HG02885 (cell line): ENCODE measurements around the gene NCKAP5.

Source experiments
- ATAC-seq: cut with Tn5 transposase; IDR thresholded peaks from one replicate; pipeline ENCODE4 v1.9.1; 2021; ENCODE audit warnings: mild to moderate bottlenecking; ENCODE audit not compliant: unreplicated experiment, poor library complexity

NCKAP5 gene

GRCh38 chr2:133312038-133312729, 256.1 kb downstream of the NCKAP5 start:
- ATAC-seq = no peak

DNA sequence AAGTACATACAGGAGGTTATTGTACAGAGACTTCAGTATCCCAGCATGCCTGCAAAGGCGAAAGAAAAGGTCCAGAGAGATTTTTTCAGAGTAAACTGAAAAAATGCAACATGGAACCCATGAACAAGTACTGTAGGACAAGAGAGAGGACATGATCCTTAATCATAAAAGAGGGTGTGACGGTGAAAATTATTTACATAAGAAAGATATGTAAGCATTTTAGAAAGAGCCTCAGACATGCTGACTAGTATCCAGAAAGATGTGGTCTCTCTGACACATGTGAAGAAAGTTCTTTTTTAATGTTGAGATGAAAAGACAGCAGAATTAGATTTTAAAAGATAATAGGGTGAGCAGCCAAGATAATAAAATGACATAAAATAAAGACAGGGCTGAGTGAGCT, 262.0 kb downstream of the NCKAP5 start:
- no peak for ATAC-seq

DNA sequence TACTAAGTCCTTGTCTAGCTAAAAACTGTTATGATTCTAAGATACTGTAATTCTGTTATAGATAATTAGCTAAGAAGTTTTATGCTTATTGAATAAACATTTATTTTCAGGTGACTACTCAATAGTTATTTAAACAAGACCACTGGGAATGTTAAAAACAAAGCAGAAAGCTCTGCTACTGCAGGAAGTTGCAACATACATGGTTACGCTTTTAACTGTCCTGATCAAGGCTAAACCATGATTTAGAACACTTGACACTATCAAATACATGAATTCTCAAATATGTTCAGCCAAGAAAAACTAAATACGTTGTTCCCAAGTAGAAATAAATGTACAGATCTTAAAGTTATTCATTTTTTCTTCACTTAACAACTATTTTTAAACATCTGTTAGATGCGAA, 263.9 kb downstream of the NCKAP5 start:
- no peak for ATAC-seq

- ATAC-seq = no peak
These were observed 265.1 kb downstream of the NCKAP5 start for GRCh38 chr2:133303150-133303549.

- no peak for ATAC-seq
These were observed 271.9 kb downstream of the NCKAP5 start for GRCh38 chr2:133296401-133296800.

- ATAC-seq = no peak
These were observed 274.5 kb downstream of the NCKAP5 start for GRCh38 chr2:133293544-133294353.

GRCh38 chr2:133292259-133292658, 276.0 kb downstream of the NCKAP5 start:
- ATAC-seq = no peak

DNA sequence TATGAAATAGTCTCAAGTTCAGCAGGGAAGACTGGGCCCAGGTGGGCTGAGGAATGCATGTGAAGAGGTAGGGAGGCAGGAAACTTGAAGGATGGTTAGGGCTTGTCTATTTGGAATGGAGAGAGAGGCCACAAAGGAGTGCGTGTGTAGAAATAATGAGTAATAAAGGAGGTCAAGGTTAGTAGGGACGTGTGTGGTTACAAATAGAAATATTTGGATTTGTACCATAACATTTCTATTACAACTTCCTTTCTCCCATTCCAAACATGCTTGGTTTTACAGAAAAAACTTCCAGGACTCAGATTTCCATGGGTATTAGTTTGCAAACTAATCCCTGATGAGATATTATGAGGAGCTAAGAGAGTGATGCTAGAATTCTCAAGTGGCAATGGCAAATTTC, 280.6 kb downstream of the NCKAP5 start:
- no peak for ATAC-seq

DNA sequence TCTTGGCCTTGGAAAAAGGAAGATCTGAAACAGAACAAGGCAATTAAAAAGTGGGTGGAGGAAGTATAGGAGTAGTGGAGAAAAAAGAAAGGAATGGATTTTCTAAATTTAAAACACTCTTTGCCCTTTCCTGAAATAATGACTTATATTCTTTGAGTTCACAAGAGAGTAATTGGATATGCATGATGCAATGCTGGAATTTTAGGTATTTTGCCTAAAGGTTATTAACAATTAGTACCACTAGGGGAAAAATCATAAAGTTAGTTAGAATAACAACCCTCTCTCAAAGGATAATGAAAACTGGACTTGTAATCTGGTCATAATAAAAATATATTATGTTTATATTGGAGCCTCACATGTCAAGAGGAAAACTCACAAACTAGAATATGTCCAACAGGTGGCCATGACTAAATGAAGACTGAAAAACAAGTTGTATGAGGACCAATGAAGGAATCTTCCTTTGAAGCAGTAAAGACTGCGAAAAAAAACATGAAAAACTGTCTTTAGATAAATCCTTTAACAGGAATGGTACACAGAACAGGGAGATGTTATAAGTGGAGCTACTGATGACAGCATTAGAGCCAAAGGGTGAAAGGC, 281.8 kb downstream of the NCKAP5 start:
- no peak for ATAC-seq

GRCh38 chr2:133273031-133273430, 295.2 kb downstream of the NCKAP5 start:
- ATAC-seq = no peak

DNA sequence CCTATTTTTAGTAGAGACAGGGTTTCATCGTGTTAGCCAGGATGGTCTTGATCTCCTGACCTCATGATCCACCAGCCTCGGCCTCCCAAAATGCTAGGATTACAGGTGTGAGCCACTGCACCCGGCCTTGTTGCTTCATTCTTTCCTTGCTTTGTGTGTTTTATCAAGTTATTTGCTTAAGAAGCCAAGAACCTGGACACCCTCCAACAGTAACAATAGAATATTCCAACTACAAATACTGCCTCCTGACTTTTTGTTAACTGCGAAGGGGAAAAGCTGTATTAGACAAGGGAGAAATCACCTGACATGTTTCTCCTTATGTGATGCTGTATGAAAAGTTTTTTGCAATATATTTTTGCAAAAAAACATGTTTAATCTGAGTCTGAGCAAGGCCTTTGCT, 297.2 kb downstream of the NCKAP5 start:
- no peak for ATAC-seq

DNA sequence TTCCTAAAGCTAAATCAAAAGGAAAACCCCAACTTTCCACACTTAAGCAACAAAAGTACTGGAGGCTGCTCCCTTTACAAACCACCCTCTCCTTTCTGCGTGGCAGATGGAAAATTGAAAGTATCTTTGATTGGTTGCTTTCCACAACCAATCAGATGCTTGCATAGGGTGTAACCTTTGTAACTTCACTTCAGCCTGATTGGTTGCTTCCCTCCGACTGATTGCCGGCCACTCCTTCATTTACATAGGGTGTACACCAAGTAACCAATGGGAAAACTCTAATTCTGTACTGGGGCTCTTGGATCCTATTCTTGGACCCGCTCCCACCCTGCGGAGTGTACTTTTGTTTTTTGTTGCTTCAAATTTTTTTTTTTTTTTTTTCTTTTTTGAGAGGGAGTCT, 297.7 kb downstream of the NCKAP5 start:
- no peak for ATAC-seq

DNA sequence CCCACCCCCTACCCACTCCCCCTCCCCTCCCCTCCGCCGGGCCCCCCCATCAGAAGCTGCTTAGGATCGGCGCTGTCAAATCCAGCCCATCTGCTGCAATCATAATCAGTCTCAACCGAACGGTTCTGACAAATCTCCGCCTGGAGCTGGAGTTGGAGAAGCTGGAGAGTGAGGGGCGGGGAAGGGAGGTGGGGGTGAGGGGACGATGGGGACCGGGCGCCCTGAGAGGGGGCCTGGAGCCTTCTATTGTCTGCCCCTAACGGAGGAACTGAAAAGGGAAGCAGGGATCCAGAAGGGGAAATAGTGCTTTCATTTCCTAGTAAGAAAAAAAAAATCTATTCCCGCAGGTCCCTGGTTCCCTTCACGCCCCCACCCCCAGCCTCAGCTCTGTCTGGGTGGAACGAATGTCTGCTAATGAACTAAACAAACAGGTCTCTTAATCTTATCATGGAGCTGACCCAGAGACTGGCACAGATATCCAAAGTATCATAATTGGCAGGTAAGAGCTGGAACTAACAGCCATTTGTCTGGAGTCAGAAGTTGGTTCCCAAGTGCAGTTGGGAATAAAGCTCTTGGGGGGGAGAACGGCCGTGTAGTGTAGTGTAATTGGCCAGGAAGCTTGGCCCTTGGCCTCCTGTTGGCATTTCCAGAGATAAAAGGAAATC, 301.2 kb downstream of the NCKAP5 start:
- no peak for ATAC-seq

- ATAC-seq = no peak
These were observed 302.0 kb downstream of the NCKAP5 start for GRCh38 chr2:133266041-133266925.

DNA sequence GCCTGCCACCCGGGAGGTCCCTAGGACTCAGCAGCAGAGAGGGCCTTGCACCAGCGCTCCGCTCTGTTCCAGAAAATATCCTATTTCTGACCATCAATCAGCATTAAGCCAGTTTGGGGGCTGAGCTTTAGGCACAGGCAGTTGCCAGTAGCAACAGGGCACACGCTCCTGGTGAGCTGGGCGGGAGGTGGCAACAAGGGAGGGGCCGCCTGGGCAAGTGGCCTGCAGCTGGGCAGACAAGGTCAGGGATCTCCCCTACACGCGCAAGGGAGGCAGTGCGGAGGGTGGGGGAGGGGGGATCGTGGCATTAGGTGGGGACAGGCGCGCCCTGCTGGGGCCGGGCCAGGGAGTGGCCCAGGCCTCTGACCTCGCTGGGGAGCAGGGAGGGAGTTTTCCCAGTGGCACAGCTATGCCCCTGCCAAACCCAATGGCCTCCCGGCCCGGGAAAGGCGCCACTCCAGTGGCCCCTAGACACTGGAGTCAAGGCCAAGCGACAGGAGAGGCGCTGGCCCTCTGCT, 302.8 kb downstream of the NCKAP5 start:
- ATAC-seq = no peak

- no peak for ATAC-seq
These were observed 303.3 kb downstream of the NCKAP5 start for GRCh38 chr2:133264989-133265401.

GRCh38 chr2:133262893-133263292, 305.4 kb downstream of the NCKAP5 start:
- no peak for ATAC-seq

- no peak for ATAC-seq
These were observed 312.9 kb downstream of the NCKAP5 start for GRCh38 chr2:133255360-133255759.

DNA sequence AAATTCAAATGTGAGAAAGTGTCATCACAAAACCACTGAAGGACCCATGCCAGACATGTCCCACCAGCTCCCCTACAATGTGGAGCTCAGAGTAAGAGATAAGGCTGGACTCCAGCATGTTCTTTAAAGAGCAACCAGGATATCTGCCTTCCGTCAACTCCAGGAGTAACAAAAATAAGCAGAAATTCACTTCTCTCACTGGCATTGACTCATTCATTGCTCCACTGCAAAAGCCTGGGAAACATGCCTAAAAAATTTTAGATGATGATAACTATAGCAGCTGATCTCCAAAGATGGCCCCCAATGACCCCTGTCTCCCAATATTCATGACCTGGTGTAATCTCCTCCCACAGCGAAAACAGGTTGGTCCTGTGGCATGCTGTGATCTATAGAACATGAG, 314.5 kb downstream of the NCKAP5 start:
- no peak for ATAC-seq
